ENCODE measurements around the gene APBA2. TPM values are rescaled to one million over a fixed set of nuclear protein-coding genes. Genes with fewer than 3 reads are reported as not detected.

APBA2 gene
- polyA plus RNA-seq, 3 donors = 13.1 to 16.6 (median 15.2) TPM

GRCh38 chr15:28904541-28905315 is 19.0 kb downstream of the APBA2 start:
- DNase-seq (ENCODE audit: extremely low read depth in 1 of 11, low read depth in 9 of 11, low spot score in 4 of 11) = no peak

GRCh38 chr15:28907338-28907960 is 21.7 kb downstream of the APBA2 start:
- no peak for DNase-seq (ENCODE audit: extremely low read depth in 1 of 11, low read depth in 9 of 11, low spot score in 4 of 11)

- DNase-seq (ENCODE audit: extremely low read depth in 1 of 11, low read depth in 9 of 11, low spot score in 4 of 11) = no peak
Observed at GRCh38 chr15:28909958-28910500, 24.3 kb downstream of the APBA2 start.

- no peak for DNase-seq (ENCODE audit: extremely low read depth in 1 of 11, low read depth in 9 of 11, low spot score in 4 of 11)
Observed at GRCh38 chr15:28911310-28911931, 25.6 kb downstream of the APBA2 start.

- DNase-seq (ENCODE audit: extremely low read depth in 1 of 11, low read depth in 9 of 11, low spot score in 4 of 11) = no peak
Observed at GRCh38 chr15:28912422-28912821, 26.6 kb downstream of the APBA2 start.

- DNase-seq (ENCODE audit: extremely low read depth in 1 of 11, low read depth in 9 of 11, low spot score in 4 of 11) = no peak
Observed at GRCh38 chr15:28913171-28913765, 27.5 kb downstream of the APBA2 start.

- no peak for DNase-seq (ENCODE audit: extremely low read depth in 1 of 11, low read depth in 9 of 11, low spot score in 4 of 11)
Observed at GRCh38 chr15:28914046-28914445, 28.3 kb downstream of the APBA2 start.

- DNase-seq (ENCODE audit: extremely low read depth in 1 of 11, low read depth in 9 of 11, low spot score in 4 of 11) = no peak
Observed at GRCh38 chr15:28914483-28915023, 28.8 kb downstream of the APBA2 start.

- no peak for DNase-seq (ENCODE audit: extremely low read depth in 1 of 11, low read depth in 9 of 11, low spot score in 4 of 11)
Observed at GRCh38 chr15:28915041-28915810, 29.5 kb downstream of the APBA2 start.

- DNase-seq (ENCODE audit: extremely low read depth in 1 of 11, low read depth in 9 of 11, low spot score in 4 of 11) = no peak
Observed at GRCh38 chr15:28915935-28916334, 30.2 kb downstream of the APBA2 start.

- DNase-seq (ENCODE audit: extremely low read depth in 1 of 11, low read depth in 9 of 11, low spot score in 4 of 11) = no peak
Observed at GRCh38 chr15:28917791-28918140, 32.0 kb downstream of the APBA2 start.

- DNase-seq (ENCODE audit: extremely low read depth in 1 of 11, low read depth in 9 of 11, low spot score in 4 of 11) = no peak
Observed at GRCh38 chr15:28918141-28918983, 32.6 kb downstream of the APBA2 start.

GRCh38 chr15:28919201-28919635 is 33.4 kb downstream of the APBA2 start:
- DNase-seq (ENCODE audit: extremely low read depth in 1 of 11, low read depth in 9 of 11, low spot score in 4 of 11) = peak in 7 of 11 donors; percentile 20 to 43 (median 32)

- DNase-seq (ENCODE audit: extremely low read depth in 1 of 11, low read depth in 9 of 11, low spot score in 4 of 11) = no peak
Observed at GRCh38 chr15:28919679-28920655, 34.2 kb downstream of the APBA2 start.

- DNase-seq (ENCODE audit: extremely low read depth in 1 of 11, low read depth in 9 of 11, low spot score in 4 of 11) = no peak
Observed at GRCh38 chr15:28920781-28921331, 35.1 kb downstream of the APBA2 start.

- no peak for DNase-seq (ENCODE audit: extremely low read depth in 1 of 11, low read depth in 9 of 11, low spot score in 4 of 11)
Observed at GRCh38 chr15:28921336-28921735, 35.6 kb downstream of the APBA2 start.

Measured in renal cortex interstitium (tissue), 11 donors.